Stomach smooth muscle (tissue), 2 donors: ENCODE results near the gene ST8SIA5.

Experiments used
- H3K27ac ChIP-seq: one replicate; pipeline ENCODE4 v1.7.0; 2013; ENCODE audit warnings: mild to moderate bottlenecking, low read length, inconsistent platforms
- H3K27me3 ChIP-seq, 2 donors: one replicate each; pipeline ENCODE4 v1.7.0; 2013; ENCODE audit warnings: low read length in 2 of 2; ENCODE audit not compliant: insufficient read depth in 2 of 2, control insufficient read depth in 1 of 2
- H3K36me3 ChIP-seq, 2 donors: one replicate each; pipeline ENCODE4 v1.7.0; 2013; ENCODE audit warnings: low read length in 2 of 2; ENCODE audit not compliant: control insufficient read depth in 2 of 2, insufficient read depth in 2 of 2
- H3K4me1 ChIP-seq: one replicate; pipeline ENCODE4 v1.7.0; 2013; ENCODE audit warnings: low read length; ENCODE audit not compliant: control insufficient read depth, insufficient read depth
- H3K4me3 ChIP-seq, 2 donors: one replicate each; pipeline ENCODE4 v1.7.0; 2013; ENCODE audit warnings: low read length in 2 of 2
- H3K9ac ChIP-seq, 2 donors: one replicate each; pipeline ENCODE4 v1.7.0; 2013; ENCODE audit warnings: low read length in 2 of 2, mild to moderate bottlenecking in 1 of 2
- H3K9me3 ChIP-seq, 2 donors: one replicate each; pipeline ENCODE4 v1.7.0; 2013; ENCODE audit warnings: low read length in 2 of 2; ENCODE audit not compliant: control insufficient read depth in 2 of 2
- donor health status: healthy.
- donor health status: Pancreatic carcinoma.

Gene ST8SIA5

GRCh38 chr18:46688853-46689525 is 67.9 kb downstream of the ST8SIA5 start:
- Histone ChIP-seq H3K36me3 (no peaks in the 10 kb centered on the region), H3K4me1 (no peaks in the 10 kb centered on the region), H3K27ac (no peak overlapping the region), H3K9ac (no peak overlapping the region), H3K9me3 (no peaks in the 10 kb centered on the region), H3K4me3 (no peak overlapping the region), H3K27me3 (no peaks in the 10 kb centered on the region)

- Histone ChIP-seq H3K4me1 (no peaks in the 10 kb centered on the region), H3K9ac (no peak overlapping the region), H3K36me3 (no peaks in the 10 kb centered on the region), H3K27ac (no peak overlapping the region), H3K9me3 (no peaks in the 10 kb centered on the region), H3K27me3 (no peaks in the 10 kb centered on the region), H3K4me3 (no peak overlapping the region)
Measured at GRCh38 chr18:46686186-46686585, 70.7 kb downstream of the ST8SIA5 start.

DNA sequence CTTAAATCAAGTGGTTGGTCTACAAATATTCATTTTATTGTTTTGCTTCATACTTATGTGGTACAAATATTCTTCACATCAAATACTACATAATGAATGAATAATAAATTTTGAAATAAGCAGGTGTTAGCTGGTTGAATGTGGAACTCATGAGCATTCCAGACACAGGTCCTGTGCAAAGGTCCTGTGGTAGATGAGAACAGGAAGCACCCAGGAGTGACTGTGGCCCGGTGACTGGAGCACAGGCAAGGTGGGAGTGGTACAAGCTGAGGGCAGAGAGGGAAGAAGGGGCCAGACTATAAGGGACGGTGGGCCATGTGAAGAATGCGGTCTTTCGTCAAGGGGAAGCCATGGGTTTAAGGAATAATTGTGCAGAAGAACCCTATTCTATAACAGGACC is 73.6 kb downstream of the ST8SIA5 start:
- no peak overlapping the region for H3K27ac ChIP-seq
- H3K9me3 ChIP-seq, result no peaks in the 10 kb centered on the region
- no peaks in the 10 kb centered on the region for H3K36me3 ChIP-seq
- no peak overlapping the region for H3K4me3 ChIP-seq
- no peaks in the 10 kb centered on the region for H3K27me3 ChIP-seq
- H3K9ac ChIP-seq, result no peak overlapping the region
- no peaks in the 10 kb centered on the region for H3K4me1 ChIP-seq

DNA sequence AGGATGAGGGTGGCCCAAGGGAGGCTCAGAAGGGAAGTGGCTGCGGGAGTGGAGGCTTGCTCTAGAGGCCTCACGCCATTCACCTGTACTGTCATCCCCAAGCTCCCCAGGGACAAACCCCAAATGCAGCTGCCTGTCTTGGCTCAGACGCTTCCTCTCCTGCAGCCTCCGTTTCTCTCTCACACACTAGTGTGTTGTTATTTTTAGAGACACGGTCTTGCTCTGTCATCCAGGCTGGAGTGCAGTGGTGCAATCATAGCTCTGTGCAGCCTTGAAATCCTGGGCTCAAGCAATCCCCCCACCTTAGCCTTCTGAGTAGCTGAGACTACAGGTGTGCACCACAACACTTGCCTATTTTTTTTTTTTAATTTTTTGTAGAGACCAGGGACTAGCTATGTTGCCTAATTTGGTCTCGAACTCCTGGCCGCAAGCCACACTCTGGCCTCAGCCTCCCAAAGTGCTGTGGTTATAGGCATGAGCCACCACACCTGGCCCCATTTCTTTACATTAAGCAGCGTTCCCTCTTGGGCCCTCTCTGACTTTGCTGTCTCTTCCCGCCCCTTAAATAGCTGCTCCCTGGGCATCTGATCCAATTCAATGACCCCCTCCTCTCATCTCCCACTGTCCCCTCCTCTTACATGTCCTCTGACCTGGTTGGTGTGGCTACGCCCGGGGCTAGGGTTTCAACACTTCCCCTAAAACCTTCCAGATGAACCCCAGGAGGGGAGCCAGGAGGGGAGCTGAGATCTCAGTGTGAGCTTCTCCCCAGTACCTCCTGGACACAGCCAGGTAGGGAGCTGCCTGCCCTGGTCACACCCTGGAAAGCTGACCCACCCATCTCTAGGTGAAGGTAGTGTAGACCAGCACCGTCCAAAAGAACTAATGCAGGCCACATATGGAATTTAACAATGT is 75.8 kb downstream of the ST8SIA5 start:
- no peak overlapping the region for H3K27ac ChIP-seq

GRCh38 chr18:46679846-46680598 is 76.8 kb downstream of the ST8SIA5 start:
- Histone ChIP-seq H3K9ac (no peak overlapping the region), H3K9me3 (no peaks in the 10 kb centered on the region), H3K27me3 (no peaks in the 10 kb centered on the region), H3K27ac (no peak overlapping the region), H3K36me3 (no peaks in the 10 kb centered on the region), H3K4me3 (no peak overlapping the region), H3K4me1 (no peaks in the 10 kb centered on the region)

More for the DNA sequence above, 75.8 kb downstream of the ST8SIA5 start:
- Histone ChIP-seq H3K9ac (no peak overlapping the region), H3K9me3 (no peaks in the 10 kb centered on the region), H3K27me3 (no peaks in the 10 kb centered on the region), H3K4me1 (no peaks in the 10 kb centered on the region), H3K4me3 (no peak overlapping the region), H3K36me3 (no peaks in the 10 kb centered on the region)

DNA sequence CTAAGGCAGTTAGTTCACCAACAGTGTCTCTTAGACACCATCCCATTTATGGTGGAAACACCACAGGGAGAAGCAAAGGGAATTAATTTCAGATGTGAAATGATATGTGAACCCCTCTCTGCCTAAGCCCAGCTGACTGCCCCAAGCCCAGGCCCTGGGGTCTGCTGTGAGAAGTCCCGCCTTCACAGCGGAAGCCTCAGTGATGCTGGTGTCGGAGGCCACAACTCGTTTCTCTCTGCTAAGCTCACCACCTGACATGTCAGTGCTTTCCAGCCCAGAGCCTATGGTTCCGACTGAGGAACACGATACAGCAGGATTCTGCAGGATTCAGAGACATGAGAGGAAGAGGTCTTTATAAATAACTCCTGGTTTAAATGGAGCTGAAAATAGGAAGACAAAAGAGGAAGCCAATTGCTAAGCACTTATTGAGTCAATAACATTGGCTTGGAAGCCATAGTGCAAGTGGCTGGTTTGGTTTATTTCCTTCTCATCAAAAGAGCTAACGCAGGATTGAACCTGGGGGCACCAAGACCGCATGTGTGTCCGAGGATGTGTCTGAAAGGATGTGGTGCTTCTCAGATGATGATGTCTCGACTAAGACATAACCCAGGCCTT is 78.0 kb downstream of the ST8SIA5 start:
- no peak overlapping the region for H3K9ac ChIP-seq
- H3K9me3 ChIP-seq, result no peaks in the 10 kb centered on the region
- no peaks in the 10 kb centered on the region for H3K27me3 ChIP-seq
- H3K4me1 ChIP-seq, result no peaks in the 10 kb centered on the region
- H3K27ac ChIP-seq, result no peak overlapping the region
- no peak overlapping the region for H3K4me3 ChIP-seq
- H3K36me3 ChIP-seq, result no peaks in the 10 kb centered on the region

DNA sequence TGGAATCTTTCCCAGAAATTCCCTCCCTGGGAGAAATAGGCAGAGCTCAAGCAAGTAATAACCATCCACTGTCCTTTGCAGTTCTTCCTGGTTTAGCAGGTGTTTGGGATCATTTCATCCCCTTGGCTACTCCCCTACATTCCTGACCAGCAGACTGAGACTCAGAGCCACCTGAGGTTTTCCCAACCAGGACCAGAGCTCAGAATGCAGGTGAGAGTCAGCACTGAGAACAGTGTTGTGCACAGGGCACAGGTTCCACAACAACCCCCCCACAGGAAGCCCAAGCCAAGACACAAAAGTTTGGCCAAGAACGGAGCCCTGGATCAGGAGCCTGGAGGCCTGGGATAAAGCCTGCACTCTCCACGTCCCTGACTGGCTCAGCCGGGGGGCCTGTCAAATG is 78.8 kb downstream of the ST8SIA5 start:
- H3K36me3 ChIP-seq, result no peaks in the 10 kb centered on the region
- no peak overlapping the region for H3K27ac ChIP-seq
- H3K4me1 ChIP-seq, result no peaks in the 10 kb centered on the region
- H3K27me3 ChIP-seq, result no peaks in the 10 kb centered on the region
- H3K4me3 ChIP-seq, result no peak overlapping the region
- H3K9me3 ChIP-seq, result no peaks in the 10 kb centered on the region
- no peak overlapping the region for H3K9ac ChIP-seq

DNA sequence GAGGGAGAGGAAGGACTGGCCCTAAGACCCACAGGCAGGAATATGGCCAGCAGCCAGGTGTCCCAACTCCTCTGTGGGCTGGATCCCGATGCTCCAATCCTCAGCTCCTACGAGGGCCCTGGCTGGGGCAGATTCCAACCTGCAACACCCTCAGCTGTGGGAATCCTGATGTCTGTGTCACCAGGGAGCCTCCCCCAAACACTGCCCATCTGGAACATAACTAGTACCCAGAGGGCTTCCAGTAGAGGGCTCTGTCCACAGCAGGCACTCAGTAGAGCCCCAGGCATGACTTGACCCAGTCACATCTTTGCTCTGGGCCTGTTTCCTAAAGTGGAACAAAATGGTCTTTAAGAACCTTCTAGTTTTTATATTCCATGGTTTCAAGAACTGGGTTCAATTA is 79.2 kb downstream of the ST8SIA5 start:
- Histone ChIP-seq H3K4me3 (no peak overlapping the region), H3K9me3 (no peaks in the 10 kb centered on the region)

GRCh38 chr18:46676182-46676835 is 80.5 kb downstream of the ST8SIA5 start:
- Histone ChIP-seq H3K36me3 (no peaks in the 10 kb centered on the region), H3K9ac (no peak overlapping the region), H3K27ac (no peak overlapping the region), H3K9me3 (no peaks in the 10 kb centered on the region), H3K27me3 (no peaks in the 10 kb centered on the region), H3K4me3 (no peak overlapping the region), H3K4me1 (no peaks in the 10 kb centered on the region)

More for the DNA sequence above, 79.2 kb downstream of the ST8SIA5 start:
- no peaks in the 10 kb centered on the region for H3K36me3 ChIP-seq
- no peaks in the 10 kb centered on the region for H3K27me3 ChIP-seq
- H3K9ac ChIP-seq, result no peak overlapping the region
- no peaks in the 10 kb centered on the region for H3K4me1 ChIP-seq
- no peak overlapping the region for H3K27ac ChIP-seq

GRCh38 chr18:46675112-46675511 is 81.7 kb downstream of the ST8SIA5 start:
- H3K4me3 ChIP-seq, result no peak overlapping the region
- no peaks in the 10 kb centered on the region for H3K9me3 ChIP-seq
- no peak overlapping the region for H3K9ac ChIP-seq
- H3K4me1 ChIP-seq, result no peaks in the 10 kb centered on the region
- no peak overlapping the region for H3K27ac ChIP-seq
- H3K36me3 ChIP-seq, result no peaks in the 10 kb centered on the region
- no peaks in the 10 kb centered on the region for H3K27me3 ChIP-seq
